HCT116 (cell line): ENCODE results near the gene KLF6. TPM values are rescaled to one million over a fixed set of nuclear protein-coding genes. Genes with fewer than 3 reads are reported as not detected.

Experiments
- ATAC-seq: fragments of 200-7000 bp; cut with Tn5 transposase; 2 replicates; pipeline ENCODE4 v1.9.1; 2020; ENCODE audit warnings: mild to moderate bottlenecking, moderate library complexity
- BruUV-seq: library from RNA; stranded (reverse); fragments of 400-500 nt; replicated peaks from 2 replicates; lab custom pipeline; 2021; lab: Mats Ljungman, UMichigan
- CTCF ChIA-PET: fragments of 300-600 bp; sonication (Branson Sonifier 250); formaldehyde crosslinking; loops from one replicate; lab custom pipeline; 2021; ENCODE audit warnings: antibody characterized with exemption; lab: Charles Lee
- POLR2A ChIA-PET: fragments of 300-600, 350-600 bp; sonication (Branson Sonifier 250); formaldehyde crosslinking; loops from one replicate; lab custom pipeline; 2021; ENCODE audit warnings: antibody characterized with exemption; lab: Charles Lee
- RAD21 ChIA-PET, 2 experiments: fragments of 300-600 bp; sonication (Branson Sonifier 250); formaldehyde crosslinking; loops; one replicate each; lab custom pipeline; 2023; ENCODE audit warnings: low total read pairs in 2 of 2; ENCODE audit not compliant: uncharacterized antibody in 2 of 2, unreplicated experiment in 2 of 2, low non-redundant PET in 1 of 2; lab: Charles Lee
- DNase-seq: peaks from one replicate; pipeline ENCODE4 v3.0.0-alpha.2; 2010; ENCODE audit warnings: low read depth, low spot score
- H2AFZ ChIP-seq: fragments of 200-600 bp; shearing (Covaris generic), sonication (generic); 2 replicates; pipeline ENCODE4 v1.6.1; 2017; ENCODE audit warnings: low read depth, mixed run types, mixed read lengths, antibody characterized with exemption, low read length; ENCODE audit not compliant: poor library complexity, severe bottlenecking
- H3K27ac ChIP-seq: 2 replicates; pipeline ENCODE4 v1.5.1; 2012; ENCODE audit warnings: low read depth, low read length
- H3K27me3 ChIP-seq: fragments of 200-600 bp; sonication (generic); 2 replicates; pipeline ENCODE4 v1.6.1; 2016; ENCODE audit warnings: mixed run types, low read length, mixed read lengths; ENCODE audit not compliant: insufficient read depth
- H3K36me3 ChIP-seq, 2 experiments: fragments of 200-500 bp in 1 of 2; fragments of 200-600 bp in 1 of 2; sonication (Bioruptor generic) in 1 of 2; sonication (generic) in 1 of 2; 2 replicates each; pipeline versions ENCODE4 v1.5.1 to v1.6.1; 2014 to 2016; ENCODE audit warnings: low read length in 2 of 2, inconsistent platforms in 1 of 2, mixed read lengths in 1 of 2, mixed run types in 1 of 2; ENCODE audit not compliant: insufficient read depth in 2 of 2, control insufficient read depth in 1 of 2
- H3K4me1 ChIP-seq, 2 experiments: fragments of 200-600 bp in 1 of 2; sonication (generic) in 1 of 2; 2 replicates each; pipeline versions ENCODE4 v1.5.1 to v1.6.1; 2012 to 2017; ENCODE audit warnings: low read length in 2 of 2, inconsistent platforms in 1 of 2, mild to moderate bottlenecking in 1 of 2, mixed read lengths in 1 of 2, mixed run types in 1 of 2, moderate library complexity in 1 of 2; ENCODE audit not compliant: insufficient read depth in 2 of 2, control insufficient read depth in 1 of 2
- H3K4me2 ChIP-seq: fragments of 200-600 bp; sonication (generic); 2 replicates; pipeline ENCODE4 v1.6.1; 2017; ENCODE audit warnings: mixed run types, low read length, mixed read lengths
- H3K4me3 ChIP-seq, 2 experiments: fragments of 200-600 bp in 1 of 2; sonication (generic) in 1 of 2; replicated peaks in 1 of 2; 2 replicates each; pipeline ENCODE4 v1.5.1; 2011 to 2016; ENCODE audit warnings: low read length in 2 of 2, control low read depth in 1 of 2, low read depth in 1 of 2, mild to moderate bottlenecking in 1 of 2, mixed read lengths in 1 of 2, mixed run types in 1 of 2
- H3K79me2 ChIP-seq: fragments of 200-600 bp; sonication (generic); 2 replicates; pipeline ENCODE4 v1.6.1; 2017; ENCODE audit warnings: mild to moderate bottlenecking, mixed run types, low read length, moderate library complexity, mixed read lengths; ENCODE audit not compliant: insufficient read depth
- H3K9ac ChIP-seq: fragments of 200-600 bp; sonication (generic); 2 replicates; pipeline ENCODE4 v1.6.1; 2016; ENCODE audit warnings: low read length, mixed read lengths
- H3K9me2 ChIP-seq: fragments of 200-600 bp; sonication (generic), shearing (Covaris generic); 2 replicates; pipeline ENCODE4 v1.6.1; 2017; ENCODE audit warnings: mixed run types, mild to moderate bottlenecking, moderate library complexity; ENCODE audit not compliant: insufficient read depth
- H3K9me3 ChIP-seq, 2 experiments: fragments of 200-500 bp in 1 of 2; fragments of 200-600 bp in 1 of 2; sonication (Bioruptor generic) in 1 of 2; sonication (generic) in 1 of 2; 2 replicates each; pipeline ENCODE4 v1.6.1; 2014 to 2017; ENCODE audit warnings: low read length in 2 of 2, mixed read lengths in 2 of 2, inconsistent platforms in 1 of 2, low read depth in 1 of 2, mild to moderate bottlenecking in 1 of 2, mixed run types in 1 of 2, moderate library complexity in 1 of 2; ENCODE audit not compliant: control insufficient read depth in 1 of 2, insufficient read depth in 1 of 2
- H4K20me1 ChIP-seq: fragments of 200-600 bp; sonication (generic), shearing (Covaris generic); 2 replicates; pipeline ENCODE4 v1.6.1; 2017; ENCODE audit warnings: mixed run types, mild to moderate bottlenecking, moderate library complexity; ENCODE audit not compliant: insufficient read depth
- CEBPB ChIP-seq: IDR thresholded peaks from 2 replicates; pipeline ENCODE4 v1.6.1; 2012; ENCODE audit warnings: low read depth
- EGR1 ChIP-seq: IDR thresholded peaks from 2 replicates; pipeline ENCODE4 v1.6.1; 2012; ENCODE audit warnings: low read depth
- EZH2phosphoT487 ChIP-seq: fragments of 200-600 bp; IDR thresholded peaks from 2 replicates; pipeline ENCODE4 v1.6.1; 2018; ENCODE audit warnings: antibody characterized with exemption, borderline replicate concordance
- FOSL1 ChIP-seq: IDR thresholded peaks from 2 replicates; pipeline ENCODE4 v1.6.1; 2012; ENCODE audit warnings: low read depth
- JUND ChIP-seq: IDR thresholded peaks from 2 replicates; pipeline ENCODE4 v1.6.1; 2012
- RAD21 ChIP-seq: IDR thresholded peaks from 2 replicates; pipeline ENCODE4 v1.6.1; 2012; ENCODE audit warnings: low read depth, mild to moderate bottlenecking
- SIN3A ChIP-seq: IDR thresholded peaks from 2 replicates; pipeline ENCODE4 v1.6.1; 2012; ENCODE audit warnings: low read depth
- SRF ChIP-seq: IDR thresholded peaks from 2 replicates; pipeline ENCODE4 v1.6.1; 2012; ENCODE audit warnings: low read depth
- TCF7L2 ChIP-seq: IDR thresholded peaks from 2 replicates; pipeline ENCODE4 v1.7.0; 2011; ENCODE audit warnings: borderline replicate concordance, inconsistent platforms; ENCODE audit not compliant: insufficient read depth, insufficient read length; ENCODE audit errors: extremely low read depth
- YY1 ChIP-seq: IDR thresholded peaks from 2 replicates; pipeline ENCODE4 v1.6.1; 2011; ENCODE audit warnings: low read length, low read depth, moderate library complexity, mild to moderate bottlenecking; ENCODE audit not compliant: insufficient replicate concordance; ENCODE audit errors: extremely low read depth
- intact Hi-C: fragments of 100-400 bp; cut with micrococcal nuclease; formaldehyde crosslinking; loops from 2 replicates; pipeline ENCODE4 v1.10.0; 2022
- total RNA-seq: library from RNA; stranded (reverse); gene quantifications from one replicate; pipeline ENCODE4 v1.2.1, GENCODE V29; 2021; ENCODE audit not compliant: unreplicated experiment
- TF ChIP-seq, protein P1 (sequence below): IDR thresholded peaks from 2 replicates; pipeline ENCODE4 v1.6.1; 2011; ENCODE audit warnings: mild to moderate bottlenecking, low read length, moderate library complexity; ENCODE audit not compliant: insufficient replicate concordance; ENCODE audit errors: extremely low read depth
- TF ChIP-seq, protein P2 (sequence below), 3 experiments: fragments of 200-600 bp in 1 of 3; sonication (generic) in 1 of 3; IDR thresholded peaks in 2 of 3; conservative IDR thresholded peaks in 1 of 3; 2 replicates each; pipeline ENCODE4 v1.5.1; 2012 to 2017; ENCODE audit warnings: low read depth in 2 of 3, low read length in 2 of 3, antibody characterized with exemption in 1 of 3, borderline replicate concordance in 1 of 3, control low read depth in 1 of 3, mild to moderate bottlenecking in 1 of 3, mixed read lengths in 1 of 3, mixed run types in 1 of 3, moderate library complexity in 1 of 3; ENCODE audit not compliant: insufficient read depth in 1 of 3
- TF ChIP-seq, protein P3 (sequence below): IDR thresholded peaks from 2 replicates; pipeline ENCODE4 v1.6.1; 2012

The KLF6 gene
- total RNA-seq, 1 experiment from 2014 or later: 82.2 TPM

DNA sequence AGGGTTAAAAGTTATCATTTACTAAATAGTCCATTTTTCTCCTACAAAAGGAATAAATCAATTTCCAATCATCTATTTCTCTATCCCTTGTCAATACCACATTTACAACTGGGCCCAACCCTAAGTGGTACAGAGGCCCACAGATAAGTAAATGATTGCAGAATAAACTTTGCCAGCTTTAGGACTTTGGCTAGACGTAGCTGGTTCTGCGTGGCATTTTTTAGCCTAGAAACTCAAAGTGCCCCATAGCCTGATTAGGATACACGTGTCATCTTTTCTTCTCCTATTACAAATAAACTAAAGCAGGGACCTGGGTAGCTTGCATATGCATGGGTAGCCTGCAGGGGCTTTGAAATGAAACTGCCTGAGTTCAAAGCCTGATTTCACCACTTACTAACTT is 56.4 kb downstream of the KLF6 start:
- Histone ChIP-seq H3K9ac (no peak overlapping the region), H3K4me1 (no peaks in the 10 kb centered on the region), H3K4me3 (no peak overlapping the region), H3K36me3 (no peaks in the 10 kb centered on the region), H3K27ac (no peak overlapping the region), H2AFZ (no peak overlapping the region), H4K20me1 (no peaks in the 10 kb centered on the region)
- CTCF ChIA-PET: no interaction called here
- BruUV-seq: no TSS peak
- DNase-seq: no peak
- TF ChIP-seq SIN3A (no peak), EZH2phosphoT487 (no peak), JUND (no peak), SRF (no peak), CEBPB (no peak), TCF7L2 (no peak), RAD21 (no peak), EGR1 (no peak), YY1 (no peak), FOSL1 (no peak)
- TF ChIP-seq, protein P1, sequence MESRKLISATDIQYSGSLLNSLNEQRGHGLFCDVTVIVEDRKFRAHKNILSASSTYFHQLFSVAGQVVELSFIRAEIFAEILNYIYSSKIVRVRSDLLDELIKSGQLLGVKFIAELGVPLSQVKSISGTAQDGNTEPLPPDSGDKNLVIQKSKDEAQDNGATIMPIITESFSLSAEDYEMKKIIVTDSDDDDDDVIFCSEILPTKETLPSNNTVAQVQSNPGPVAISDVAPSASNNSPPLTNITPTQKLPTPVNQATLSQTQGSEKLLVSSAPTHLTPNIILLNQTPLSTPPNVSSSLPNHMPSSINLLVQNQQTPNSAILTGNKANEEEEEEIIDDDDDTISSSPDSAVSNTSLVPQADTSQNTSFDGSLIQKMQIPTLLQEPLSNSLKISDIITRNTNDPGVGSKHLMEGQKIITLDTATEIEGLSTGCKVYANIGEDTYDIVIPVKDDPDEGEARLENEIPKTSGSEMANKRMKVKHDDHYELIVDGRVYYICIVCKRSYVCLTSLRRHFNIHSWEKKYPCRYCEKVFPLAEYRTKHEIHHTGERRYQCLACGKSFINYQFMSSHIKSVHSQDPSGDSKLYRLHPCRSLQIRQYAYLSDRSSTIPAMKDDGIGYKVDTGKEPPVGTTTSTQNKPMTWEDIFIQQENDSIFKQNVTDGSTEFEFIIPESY: no peak
- TF ChIP-seq, protein P2, sequence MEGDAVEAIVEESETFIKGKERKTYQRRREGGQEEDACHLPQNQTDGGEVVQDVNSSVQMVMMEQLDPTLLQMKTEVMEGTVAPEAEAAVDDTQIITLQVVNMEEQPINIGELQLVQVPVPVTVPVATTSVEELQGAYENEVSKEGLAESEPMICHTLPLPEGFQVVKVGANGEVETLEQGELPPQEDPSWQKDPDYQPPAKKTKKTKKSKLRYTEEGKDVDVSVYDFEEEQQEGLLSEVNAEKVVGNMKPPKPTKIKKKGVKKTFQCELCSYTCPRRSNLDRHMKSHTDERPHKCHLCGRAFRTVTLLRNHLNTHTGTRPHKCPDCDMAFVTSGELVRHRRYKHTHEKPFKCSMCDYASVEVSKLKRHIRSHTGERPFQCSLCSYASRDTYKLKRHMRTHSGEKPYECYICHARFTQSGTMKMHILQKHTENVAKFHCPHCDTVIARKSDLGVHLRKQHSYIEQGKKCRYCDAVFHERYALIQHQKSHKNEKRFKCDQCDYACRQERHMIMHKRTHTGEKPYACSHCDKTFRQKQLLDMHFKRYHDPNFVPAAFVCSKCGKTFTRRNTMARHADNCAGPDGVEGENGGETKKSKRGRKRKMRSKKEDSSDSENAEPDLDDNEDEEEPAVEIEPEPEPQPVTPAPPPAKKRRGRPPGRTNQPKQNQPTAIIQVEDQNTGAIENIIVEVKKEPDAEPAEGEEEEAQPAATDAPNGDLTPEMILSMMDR (IDR thresholded peaks at IDR 0.05 in 2 of 3, conservative IDR thresholded peaks at IDR 0.05 in 1 of 3; ENCODE audit: borderline replicate concordance in 1 of 3, insufficient read depth in 1 of 3, low read depth in 2 of 3, low read length in 2 of 3): no peak
- TF ChIP-seq, protein P3, sequence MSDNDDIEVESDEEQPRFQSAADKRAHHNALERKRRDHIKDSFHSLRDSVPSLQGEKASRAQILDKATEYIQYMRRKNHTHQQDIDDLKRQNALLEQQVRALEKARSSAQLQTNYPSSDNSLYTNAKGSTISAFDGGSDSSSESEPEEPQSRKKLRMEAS: no peak
- TF ChIP-seq, all 23 proteins: peak for 0
- no peaks in the 10 kb centered on the region for H3K9me2 ChIP-seq
- intact Hi-C loops: no loop called here
- H3K9me3 ChIP-seq: no peaks in the 10 kb centered on the region
- H3K27me3 ChIP-seq: no peaks in the 10 kb centered on the region
- ATAC-seq: no peak
- H3K4me2 ChIP-seq: no peak overlapping the region
- ChIA-PET RAD21 (no interaction called here), POLR2A (no interaction called here)
- H3K79me2 ChIP-seq: no peaks in the 10 kb centered on the region
